GM23338 (cell line): Measurements from ENCODE around the gene ARMC5. TPM values are rescaled to one million over a fixed set of nuclear protein-coding genes. Genes with fewer than 3 reads are reported as not detected.

Experiments
- ATAC-seq: fragments of 200-7000 bp; cut with Tn5 transposase; 3 replicates; pipeline ENCODE4 v1.9.1; 2020
- DNase-seq: peaks from one replicate; pipeline ENCODE4 v3.0.0-alpha.2; 2015; ENCODE audit warnings: low spot score
- H2AFZ ChIP-seq: fragments of 200-600 bp; sonication (generic); 2 replicates; pipeline ENCODE4 v1.8.0; 2016; ENCODE audit warnings: antibody characterized with exemption, mild to moderate bottlenecking, moderate library complexity
- H3F3A ChIP-seq: fragments of 200-600 bp; sonication (generic); replicated peaks from 2 replicates; pipeline ENCODE4 v1.8.0; 2017; ENCODE audit warnings: antibody characterized with exemption, mixed run types, low read depth
- H3K27ac ChIP-seq: fragments of 200-600 bp; sonication (generic); 2 replicates; pipeline ENCODE4 v1.6.1; 2016; ENCODE audit warnings: low read depth
- H3K27me3 ChIP-seq: fragments of 200-600 bp; sonication (generic); 2 replicates; pipeline ENCODE4 v1.8.0; 2016; ENCODE audit warnings: mild to moderate bottlenecking, mixed run types, moderate library complexity; ENCODE audit not compliant: insufficient read depth
- H3K36me3 ChIP-seq: fragments of 200-600 bp; sonication (generic); 2 replicates; pipeline ENCODE4 v1.8.0; 2016; ENCODE audit warnings: mild to moderate bottlenecking; ENCODE audit not compliant: insufficient read depth
- H3K4me1 ChIP-seq: fragments of 200-600 bp; sonication (generic); 2 replicates; pipeline ENCODE4 v1.8.0; 2016; ENCODE audit warnings: mild to moderate bottlenecking, moderate library complexity; ENCODE audit not compliant: insufficient read depth
- H3K4me2 ChIP-seq: fragments of 200-600 bp; sonication (generic); 2 replicates; pipeline ENCODE4 v1.7.1; 2017; ENCODE audit warnings: mixed run types
- H3K4me3 ChIP-seq: fragments of 200-600 bp; sonication (generic); 2 replicates; pipeline ENCODE4 v1.6.1; 2016; ENCODE audit warnings: mixed run types
- H3K79me2 ChIP-seq: fragments of 200-600 bp; sonication (generic); replicated peaks from 2 replicates; pipeline ENCODE4 v1.8.0; 2017; ENCODE audit warnings: mild to moderate bottlenecking; ENCODE audit not compliant: insufficient read depth
- H3K9me2 ChIP-seq: fragments of 200-600 bp; sonication (generic); 2 replicates; pipeline ENCODE4 v1.8.0; 2017; ENCODE audit not compliant: insufficient read depth
- H4K20me1 ChIP-seq: fragments of 200-600 bp; sonication (generic); replicated peaks from 2 replicates; pipeline ENCODE4 v1.8.0; 2017; ENCODE audit warnings: mild to moderate bottlenecking; ENCODE audit not compliant: insufficient read depth
- H3K27ac Mint-ChIP-seq: 2 replicates; pipeline ENCODE4 v1.8.0; 2020; ENCODE audit warnings: inconsistent platforms, mild to moderate bottlenecking, moderate library complexity, mixed read lengths
- H3K27me3 Mint-ChIP-seq: 3 replicates; pipeline ENCODE4 v1.8.0; 2022; ENCODE audit warnings: low read depth, mild to moderate bottlenecking, moderate library complexity, mixed read lengths, inconsistent platforms; ENCODE audit not compliant: insufficient read depth, poor library complexity
- H3K36me3 Mint-ChIP-seq: 3 replicates; pipeline ENCODE4 v1.8.0; 2021; ENCODE audit warnings: low read depth, mild to moderate bottlenecking, inconsistent platforms, moderate library complexity, mixed read lengths
- H3K4me1 Mint-ChIP-seq: 3 replicates; pipeline ENCODE4 v1.8.0; 2020; ENCODE audit warnings: mild to moderate bottlenecking, inconsistent platforms, mixed read lengths
- H3K4me3 Mint-ChIP-seq: 3 replicates; pipeline ENCODE4 v1.8.0; 2021; ENCODE audit warnings: moderate library complexity, mild to moderate bottlenecking, inconsistent platforms, mixed read lengths
- H3K9me3 Mint-ChIP-seq: 3 replicates; pipeline ENCODE4 v1.8.0; 2020; ENCODE audit warnings: moderate library complexity, mild to moderate bottlenecking, inconsistent platforms, mixed read lengths
- CREB1 ChIP-seq: fragments of 250-450 bp; sonication (Bioruptor Pico); IDR thresholded peaks from 2 replicates; pipeline ENCODE4 v1.5.0; 2020; ENCODE audit warnings: low read depth, mild to moderate bottlenecking, moderate library complexity
- EZH2 ChIP-seq: fragments of 200-600 bp; sonication (generic); IDR thresholded peaks from one replicate; pipeline ENCODE4 v1.8.0; 2017; ENCODE audit warnings: antibody characterized with exemption, mild to moderate bottlenecking, low read depth; ENCODE audit not compliant: unreplicated experiment
- EZH2phosphoT487 ChIP-seq: fragments of 200-600 bp; sonication (generic); IDR thresholded peaks from one replicate; pipeline ENCODE4 v1.8.1; 2018; ENCODE audit warnings: antibody characterized with exemption; ENCODE audit not compliant: unreplicated experiment
- JUNB ChIP-seq: IDR thresholded peaks from one replicate; pipeline ENCODE4 v1.6.1; 2016; ENCODE audit warnings: antibody characterized with exemption; ENCODE audit not compliant: unreplicated experiment
- NANOG ChIP-seq: IDR thresholded peaks from 2 replicates; pipeline ENCODE4 v1.6.1; 2016; ENCODE audit warnings: antibody characterized with exemption, borderline replicate concordance
- POLR2AphosphoS5 ChIP-seq: IDR thresholded peaks from 2 replicates; pipeline ENCODE4 v1.6.1; 2016; ENCODE audit warnings: antibody characterized with exemption, low read depth
- STAT1 ChIP-seq: IDR thresholded peaks from one replicate; pipeline ENCODE4 v1.6.1; 2016; ENCODE audit warnings: antibody characterized with exemption; ENCODE audit not compliant: unreplicated experiment
- ZNF114 ChIP-seq: fragments of 250-450 bp; sonication (Bioruptor Pico); IDR thresholded peaks from 2 replicates; pipeline ENCODE4 v1.5.0; 2020; ENCODE audit warnings: mild to moderate bottlenecking, moderate library complexity
- ZNF331 ChIP-seq: fragments of 250-450 bp; sonication (Bioruptor Pico); IDR thresholded peaks from 2 replicates; pipeline ENCODE4 v1.5.0; 2020; ENCODE audit warnings: low read depth, mild to moderate bottlenecking, moderate library complexity
- polyA plus RNA-seq: library from polyadenylated mRNA; unstranded; fragments of >200 nt; fragmentation: Nextera tagmentation; extraction: Ambion mirVana; gene quantifications from 2 replicates; pipeline ENCODE4 v1.2.1, GENCODE V29; 2016
- total RNA-seq: library from RNA; depleted of rRNA; stranded (reverse); fragments of >200 nt; shearing (Covaris generic); gene quantifications from 2 replicates; pipeline ENCODE4 v1.2.3, GENCODE V29; 2014
- TF ChIP-seq, protein P1 (sequence below), 2 experiments: fragments of 200-600 bp in 1 of 2; sonication (generic) in 1 of 2; conservative IDR thresholded peaks; 2 replicates each; pipeline versions ENCODE4 v1.5.1 to v1.6.1; 2016 to 2017; ENCODE audit warnings: antibody characterized with exemption in 2 of 2, low read depth in 2 of 2, mild to moderate bottlenecking in 2 of 2, moderate library complexity in 1 of 2
- TF ChIP-seq, protein P2 (sequence below): fragments of 250-450 bp; sonication (Bioruptor Pico); IDR thresholded peaks from 2 replicates; pipeline ENCODE4 v1.5.0; 2020; ENCODE audit warnings: mild to moderate bottlenecking, moderate library complexity
- TF ChIP-seq, protein P3 (sequence below): IDR thresholded peaks from 2 replicates; pipeline ENCODE4 v1.6.1; 2016; ENCODE audit warnings: antibody characterized with exemption
- TF ChIP-seq, protein P4 (sequence below): IDR thresholded peaks from one replicate; pipeline ENCODE4 v1.6.1; 2018; ENCODE audit warnings: antibody characterized with exemption; ENCODE audit not compliant: unreplicated experiment

The ARMC5 gene
- total and polyA plus RNA-seq, 2 experiments from 2014 or later: 5.9 to 11.3 TPM

DNA sequence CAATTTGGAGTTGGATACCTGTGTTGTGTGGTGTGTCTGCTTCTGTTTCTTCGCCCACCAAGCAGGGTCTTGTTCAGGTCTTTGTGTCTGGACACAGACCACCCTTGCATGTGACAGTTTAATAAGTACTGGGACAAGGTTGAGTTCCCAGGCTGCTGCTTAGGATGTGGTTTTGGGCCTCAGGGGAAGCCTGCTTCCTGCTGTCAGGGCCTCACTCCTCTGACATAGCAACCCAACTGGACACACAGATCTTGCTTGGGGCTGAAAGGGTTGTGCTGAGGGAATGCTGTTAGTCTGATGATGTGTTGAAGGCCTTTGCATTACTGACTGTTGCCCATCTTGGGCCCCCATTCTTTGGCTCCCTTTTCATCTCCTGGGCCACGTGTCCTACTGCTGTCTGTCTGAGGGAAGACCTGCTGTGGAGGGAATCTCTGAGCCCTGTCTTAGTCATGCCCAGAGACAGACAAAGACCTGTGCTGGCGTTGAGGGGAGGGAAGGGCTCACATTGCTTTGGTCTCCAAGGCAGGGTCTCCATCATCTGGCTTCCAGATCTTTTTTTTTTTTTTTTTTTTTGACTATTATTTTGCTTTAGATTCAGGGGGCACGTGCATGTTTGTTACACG is 8.0 kb downstream of the ARMC5 start:
- H4K20me1 ChIP-seq: no peaks in the 10 kb centered on the region; the same call in 1 of the 2 replicates
- no peaks in the 10 kb centered on the region; the same call in 2 of the 3 replicates for H3K9me3 Mint-ChIP-seq
- no peaks in the 10 kb centered on the region for H3K79me2 ChIP-seq
- no peak overlapping the region for H3K4me3 Mint-ChIP-seq
- no peaks in the 10 kb centered on the region for H3F3A ChIP-seq
- H3K4me2 ChIP-seq: no peak overlapping the region
- no peaks in the 10 kb centered on the region for H3K9me2 ChIP-seq
- peaks cover 15% of the 10 kb centered on the region for H3K27me3 ChIP-seq
- peaks cover 29% of the 10 kb centered on the region for H3K36me3 Mint-ChIP-seq
- H3K4me3 ChIP-seq: no peak overlapping the region
- H3K27me3 Mint-ChIP-seq: peaks cover 11% of the 10 kb centered on the region
- H3K27ac ChIP-seq: no peak overlapping the region
- no peak overlapping the region for H3K27ac Mint-ChIP-seq
- H3K4me1 ChIP-seq: peaks cover 7% of the 10 kb centered on the region; the same call in 1 of the 2 replicates
- H2AFZ ChIP-seq: no peak overlapping the region
- TF ChIP-seq, protein P1, sequence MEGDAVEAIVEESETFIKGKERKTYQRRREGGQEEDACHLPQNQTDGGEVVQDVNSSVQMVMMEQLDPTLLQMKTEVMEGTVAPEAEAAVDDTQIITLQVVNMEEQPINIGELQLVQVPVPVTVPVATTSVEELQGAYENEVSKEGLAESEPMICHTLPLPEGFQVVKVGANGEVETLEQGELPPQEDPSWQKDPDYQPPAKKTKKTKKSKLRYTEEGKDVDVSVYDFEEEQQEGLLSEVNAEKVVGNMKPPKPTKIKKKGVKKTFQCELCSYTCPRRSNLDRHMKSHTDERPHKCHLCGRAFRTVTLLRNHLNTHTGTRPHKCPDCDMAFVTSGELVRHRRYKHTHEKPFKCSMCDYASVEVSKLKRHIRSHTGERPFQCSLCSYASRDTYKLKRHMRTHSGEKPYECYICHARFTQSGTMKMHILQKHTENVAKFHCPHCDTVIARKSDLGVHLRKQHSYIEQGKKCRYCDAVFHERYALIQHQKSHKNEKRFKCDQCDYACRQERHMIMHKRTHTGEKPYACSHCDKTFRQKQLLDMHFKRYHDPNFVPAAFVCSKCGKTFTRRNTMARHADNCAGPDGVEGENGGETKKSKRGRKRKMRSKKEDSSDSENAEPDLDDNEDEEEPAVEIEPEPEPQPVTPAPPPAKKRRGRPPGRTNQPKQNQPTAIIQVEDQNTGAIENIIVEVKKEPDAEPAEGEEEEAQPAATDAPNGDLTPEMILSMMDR (conservative IDR thresholded peaks at IDR 0.05; ENCODE audit: low read depth in 2 of 2): no peak
- TF ChIP-seq, protein P2, sequence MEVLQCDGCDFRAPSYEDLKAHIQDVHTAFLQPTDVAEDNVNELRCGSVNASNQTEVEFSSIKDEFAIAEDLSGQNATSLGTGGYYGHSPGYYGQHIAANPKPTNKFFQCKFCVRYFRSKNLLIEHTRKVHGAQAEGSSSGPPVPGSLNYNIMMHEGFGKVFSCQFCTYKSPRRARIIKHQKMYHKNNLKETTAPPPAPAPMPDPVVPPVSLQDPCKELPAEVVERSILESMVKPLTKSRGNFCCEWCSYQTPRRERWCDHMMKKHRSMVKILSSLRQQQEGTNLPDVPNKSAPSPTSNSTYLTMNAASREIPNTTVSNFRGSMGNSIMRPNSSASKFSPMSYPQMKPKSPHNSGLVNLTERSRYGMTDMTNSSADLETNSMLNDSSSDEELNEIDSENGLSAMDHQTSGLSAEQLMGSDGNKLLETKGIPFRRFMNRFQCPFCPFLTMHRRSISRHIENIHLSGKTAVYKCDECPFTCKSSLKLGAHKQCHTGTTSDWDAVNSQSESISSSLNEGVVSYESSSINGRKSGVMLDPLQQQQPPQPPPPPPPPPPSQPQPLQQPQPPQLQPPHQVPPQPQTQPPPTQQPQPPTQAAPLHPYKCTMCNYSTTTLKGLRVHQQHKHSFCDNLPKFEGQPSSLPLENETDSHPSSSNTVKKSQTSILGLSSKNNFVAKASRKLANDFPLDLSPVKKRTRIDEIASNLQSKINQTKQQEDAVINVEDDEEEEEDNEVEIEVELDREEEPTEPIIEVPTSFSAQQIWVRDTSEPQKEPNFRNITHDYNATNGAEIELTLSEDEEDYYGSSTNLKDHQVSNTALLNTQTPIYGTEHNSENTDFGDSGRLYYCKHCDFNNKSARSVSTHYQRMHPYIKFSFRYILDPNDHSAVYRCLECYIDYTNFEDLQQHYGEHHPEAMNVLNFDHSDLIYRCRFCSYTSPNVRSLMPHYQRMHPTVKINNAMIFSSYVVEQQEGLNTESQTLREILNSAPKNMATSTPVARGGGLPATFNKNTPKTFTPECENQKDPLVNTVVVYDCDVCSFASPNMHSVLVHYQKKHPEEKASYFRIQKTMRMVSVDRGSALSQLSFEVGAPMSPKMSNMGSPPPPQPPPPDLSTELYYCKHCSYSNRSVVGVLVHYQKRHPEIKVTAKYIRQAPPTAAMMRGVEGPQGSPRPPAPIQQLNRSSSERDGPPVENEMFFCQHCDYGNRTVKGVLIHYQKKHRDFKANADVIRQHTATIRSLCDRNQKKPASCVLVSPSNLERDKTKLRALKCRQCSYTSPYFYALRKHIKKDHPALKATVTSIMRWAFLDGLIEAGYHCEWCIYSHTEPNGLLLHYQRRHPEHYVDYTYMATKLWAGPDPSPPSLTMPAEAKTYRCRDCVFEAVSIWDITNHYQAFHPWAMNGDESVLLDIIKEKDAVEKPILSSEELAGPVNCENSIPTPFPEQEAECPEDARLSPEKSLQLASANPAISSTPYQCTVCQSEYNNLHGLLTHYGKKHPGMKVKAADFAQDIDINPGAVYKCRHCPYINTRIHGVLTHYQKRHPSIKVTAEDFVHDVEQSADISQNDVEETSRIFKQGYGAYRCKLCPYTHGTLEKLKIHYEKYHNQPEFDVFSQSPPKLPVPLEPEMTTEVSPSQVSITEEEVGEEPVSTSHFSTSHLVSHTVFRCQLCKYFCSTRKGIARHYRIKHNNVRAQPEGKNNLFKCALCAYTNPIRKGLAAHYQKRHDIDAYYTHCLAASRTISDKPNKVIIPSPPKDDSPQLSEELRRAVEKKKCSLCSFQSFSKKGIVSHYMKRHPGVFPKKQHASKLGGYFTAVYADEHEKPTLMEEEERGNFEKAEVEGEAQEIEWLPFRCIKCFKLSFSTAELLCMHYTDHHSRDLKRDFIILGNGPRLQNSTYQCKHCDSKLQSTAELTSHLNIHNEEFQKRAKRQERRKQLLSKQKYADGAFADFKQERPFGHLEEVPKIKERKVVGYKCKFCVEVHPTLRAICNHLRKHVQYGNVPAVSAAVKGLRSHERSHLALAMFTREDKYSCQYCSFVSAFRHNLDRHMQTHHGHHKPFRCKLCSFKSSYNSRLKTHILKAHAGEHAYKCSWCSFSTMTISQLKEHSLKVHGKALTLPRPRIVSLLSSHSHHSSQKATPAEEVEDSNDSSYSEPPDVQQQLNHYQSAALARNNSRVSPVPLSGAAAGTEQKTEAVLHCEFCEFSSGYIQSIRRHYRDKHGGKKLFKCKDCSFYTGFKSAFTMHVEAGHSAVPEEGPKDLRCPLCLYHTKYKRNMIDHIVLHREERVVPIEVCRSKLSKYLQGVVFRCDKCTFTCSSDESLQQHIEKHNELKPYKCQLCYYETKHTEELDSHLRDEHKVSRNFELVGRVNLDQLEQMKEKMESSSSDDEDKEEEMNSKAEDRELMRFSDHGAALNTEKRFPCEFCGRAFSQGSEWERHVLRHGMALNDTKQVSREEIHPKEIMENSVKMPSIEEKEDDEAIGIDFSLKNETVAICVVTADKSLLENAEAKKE (CRISPR knock-in tag): no peak
- TF ChIP-seq NANOG (no peak), JUNB (no peak), POLR2AphosphoS5 (no peak), ZNF114 (no peak), EZH2phosphoT487 (no peak), ZNF331 (no peak), EZH2 (no peak), CREB1 (CRISPR knock-in tag) (no peak), STAT1 (no peak)
- TF ChIP-seq, protein P3, sequence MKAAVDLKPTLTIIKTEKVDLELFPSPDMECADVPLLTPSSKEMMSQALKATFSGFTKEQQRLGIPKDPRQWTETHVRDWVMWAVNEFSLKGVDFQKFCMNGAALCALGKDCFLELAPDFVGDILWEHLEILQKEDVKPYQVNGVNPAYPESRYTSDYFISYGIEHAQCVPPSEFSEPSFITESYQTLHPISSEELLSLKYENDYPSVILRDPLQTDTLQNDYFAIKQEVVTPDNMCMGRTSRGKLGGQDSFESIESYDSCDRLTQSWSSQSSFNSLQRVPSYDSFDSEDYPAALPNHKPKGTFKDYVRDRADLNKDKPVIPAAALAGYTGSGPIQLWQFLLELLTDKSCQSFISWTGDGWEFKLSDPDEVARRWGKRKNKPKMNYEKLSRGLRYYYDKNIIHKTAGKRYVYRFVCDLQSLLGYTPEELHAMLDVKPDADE: no peak
- TF ChIP-seq, protein P4, sequence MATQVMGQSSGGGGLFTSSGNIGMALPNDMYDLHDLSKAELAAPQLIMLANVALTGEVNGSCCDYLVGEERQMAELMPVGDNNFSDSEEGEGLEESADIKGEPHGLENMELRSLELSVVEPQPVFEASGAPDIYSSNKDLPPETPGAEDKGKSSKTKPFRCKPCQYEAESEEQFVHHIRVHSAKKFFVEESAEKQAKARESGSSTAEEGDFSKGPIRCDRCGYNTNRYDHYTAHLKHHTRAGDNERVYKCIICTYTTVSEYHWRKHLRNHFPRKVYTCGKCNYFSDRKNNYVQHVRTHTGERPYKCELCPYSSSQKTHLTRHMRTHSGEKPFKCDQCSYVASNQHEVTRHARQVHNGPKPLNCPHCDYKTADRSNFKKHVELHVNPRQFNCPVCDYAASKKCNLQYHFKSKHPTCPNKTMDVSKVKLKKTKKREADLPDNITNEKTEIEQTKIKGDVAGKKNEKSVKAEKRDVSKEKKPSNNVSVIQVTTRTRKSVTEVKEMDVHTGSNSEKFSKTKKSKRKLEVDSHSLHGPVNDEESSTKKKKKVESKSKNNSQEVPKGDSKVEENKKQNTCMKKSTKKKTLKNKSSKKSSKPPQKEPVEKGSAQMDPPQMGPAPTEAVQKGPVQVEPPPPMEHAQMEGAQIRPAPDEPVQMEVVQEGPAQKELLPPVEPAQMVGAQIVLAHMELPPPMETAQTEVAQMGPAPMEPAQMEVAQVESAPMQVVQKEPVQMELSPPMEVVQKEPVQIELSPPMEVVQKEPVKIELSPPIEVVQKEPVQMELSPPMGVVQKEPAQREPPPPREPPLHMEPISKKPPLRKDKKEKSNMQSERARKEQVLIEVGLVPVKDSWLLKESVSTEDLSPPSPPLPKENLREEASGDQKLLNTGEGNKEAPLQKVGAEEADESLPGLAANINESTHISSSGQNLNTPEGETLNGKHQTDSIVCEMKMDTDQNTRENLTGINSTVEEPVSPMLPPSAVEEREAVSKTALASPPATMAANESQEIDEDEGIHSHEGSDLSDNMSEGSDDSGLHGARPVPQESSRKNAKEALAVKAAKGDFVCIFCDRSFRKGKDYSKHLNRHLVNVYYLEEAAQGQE: no peak
- no peak for DNase-seq
- no peak for ATAC-seq
- H3K4me1 Mint-ChIP-seq: peaks cover 7% of the 10 kb centered on the region
- H3K36me3 ChIP-seq: no peaks in the 10 kb centered on the region; the same call in 1 of the 2 replicates
